NT2/D1 (cell line): ENCODE results near the gene SEC11A.

Experiments used
- SUZ12 ChIP-seq: IDR thresholded peaks from 2 replicates; pipeline ENCODE4 v1.6.1; 2011; ENCODE audit not compliant: insufficient read length, insufficient read depth; ENCODE audit errors: extremely low read depth
- YY1 ChIP-seq: IDR thresholded peaks from 2 replicates; pipeline ENCODE4 v1.6.1; 2011; ENCODE audit not compliant: insufficient read length, insufficient read depth

GRCh38 chr15:84765675-84766074 lies 49.7 kb upstream of the SEC11A start:
- no peak for TF ChIP-seq YY1
- no peak for TF ChIP-seq SUZ12
